Colonic mucosa (tissue), 4 donors: ENCODE data around the gene C17orf50. TPM values are rescaled to one million over a fixed set of nuclear protein-coding genes. Genes with fewer than 3 reads are reported as not detected.

Experiments used
- DNase-seq: peaks from one replicate; pipeline ENCODE4 v3.0.0-alpha.2; 2020
- H3K27ac ChIP-seq: fragments of 200-600 bp; one replicate; pipeline ENCODE4 v1.8.0; 2021
- H3K27me3 ChIP-seq: fragments of 200-600 bp; one replicate; pipeline ENCODE4 v1.8.0; 2021
- H3K36me3 ChIP-seq: fragments of 200-600 bp; one replicate; pipeline ENCODE4 v1.8.0; 2021
- H3K4me1 ChIP-seq: fragments of 200-600 bp; one replicate; pipeline ENCODE4 v1.8.0; 2021; ENCODE audit warnings: mild to moderate bottlenecking
- H3K4me3 ChIP-seq: fragments of 200-600 bp; one replicate; pipeline ENCODE4 v1.8.0; 2021
- H3K9ac ChIP-seq, 2 donors: one replicate each; pipeline ENCODE4 v1.7.0; 2013; ENCODE audit warnings: control low read depth in 2 of 2, low read depth in 2 of 2, low read length in 2 of 2
- H3K9me3 ChIP-seq: fragments of 200-600 bp; one replicate; pipeline ENCODE4 v1.8.0; 2021
- CTCF ChIP-seq: fragments of 200-600 bp; IDR thresholded peaks from one replicate; pipeline ENCODE4 v1.8.0; 2022; ENCODE audit warnings: antibody characterized with exemption, mild to moderate bottlenecking
- intact Hi-C: fragments of 100-400 bp; cut with DNase I; formaldehyde crosslinking; loops from one replicate; pipeline ENCODE4 v1.14.1; 2022
- total RNA-seq, 2 donors: library from RNA; stranded (reverse); fragmentation: NEBNext Ultra II Directional in 1 of 2; extraction: Animal tissue kit (Norgen Biotek cat#: 25700) in 1 of 2; gene quantifications; one replicate each; pipeline ENCODE4 v1.2.1, GENCODE V29; 2021
- donor health status: healthy.
- donor health status: DM: no; HTN: no; CAD: no.
- donor health status: DM: no; HTN: no; CAD: no.

Gene C17orf50
- total RNA-seq, 2 donors from 2014 or later, result not detected

- intact Hi-C loops, result no loop called here
- no peak for TF ChIP-seq CTCF
- Histone ChIP-seq H3K4me3 (no peak overlapping the region), H3K27me3 (no peaks in the 10 kb centered on the region), H3K9ac (no peak overlapping the region), H3K4me1 (peaks cover 10% of the 10 kb centered on the region), H3K9me3 (no peaks in the 10 kb centered on the region), H3K27ac (no peak overlapping the region), H3K36me3 (no peaks in the 10 kb centered on the region)
- DNase-seq, result peak; percentile 14
These were observed 36.3 kb downstream of the C17orf50 start for GRCh38 chr17:35796942-35797341.

- no peak overlapping the region for H3K4me3 ChIP-seq
- no peak overlapping the region for H3K27ac ChIP-seq
- no peaks in the 10 kb centered on the region for H3K36me3 ChIP-seq
- intact Hi-C loops, result no loop called here
- DNase-seq, result no peak
- no peaks in the 10 kb centered on the region for H3K27me3 ChIP-seq
- peaks cover 13% of the 10 kb centered on the region for H3K4me1 ChIP-seq
- no peak overlapping the region for H3K9ac ChIP-seq
- H3K9me3 ChIP-seq, result no peaks in the 10 kb centered on the region
- no peak for TF ChIP-seq CTCF
These were observed 36.7 kb downstream of the C17orf50 start for GRCh38 chr17:35797370-35797769.

DNA sequence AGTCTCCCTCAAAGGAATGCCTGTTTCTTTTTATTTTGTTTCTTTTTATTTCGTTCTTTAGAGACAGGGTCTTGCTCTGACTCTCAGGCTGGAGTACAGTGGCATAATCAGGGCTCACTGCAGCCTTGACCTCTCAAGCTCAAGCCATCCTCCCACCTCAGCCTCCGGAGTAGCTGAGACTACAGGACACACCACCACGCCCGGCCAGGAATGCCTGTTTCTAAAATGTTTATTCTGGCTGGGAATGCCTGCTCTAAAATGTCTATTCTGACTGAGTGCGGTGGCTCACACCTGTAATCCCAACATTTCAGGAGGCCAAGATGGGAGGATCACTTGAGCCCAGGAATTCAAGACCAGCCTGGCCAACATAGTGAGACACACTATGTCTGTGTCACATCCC, 37.2 kb downstream of the C17orf50 start:
- H3K36me3 ChIP-seq, result no peaks in the 10 kb centered on the region
- no peak overlapping the region for H3K27ac ChIP-seq
- H3K4me1 ChIP-seq, result peaks cover 13% of the 10 kb centered on the region
- no peak for DNase-seq
- H3K9ac ChIP-seq, result no peak overlapping the region
- no peaks in the 10 kb centered on the region for H3K27me3 ChIP-seq
- TF ChIP-seq CTCF, result no peak
- intact Hi-C loops, result no loop called here
- no peak overlapping the region for H3K4me3 ChIP-seq
- H3K9me3 ChIP-seq, result no peaks in the 10 kb centered on the region

GRCh38 chr17:35799942-35800341, 39.3 kb downstream of the C17orf50 start:
- no peak overlapping the region for H3K4me3 ChIP-seq
- H3K9me3 ChIP-seq, result no peaks in the 10 kb centered on the region
- peaks cover 13% of the 10 kb centered on the region for H3K4me1 ChIP-seq
- DNase-seq, result peak; percentile 74
- TF ChIP-seq CTCF, result no peak
- H3K27ac ChIP-seq, result no peak overlapping the region
- H3K27me3 ChIP-seq, result no peaks in the 10 kb centered on the region
- intact Hi-C loops, result no loop called here
- no peaks in the 10 kb centered on the region for H3K36me3 ChIP-seq
- peak overlapping the region in 1 of 2 donors; percentile 49 for H3K9ac ChIP-seq

GRCh38 chr17:35801583-35802224, 41.0 kb downstream of the C17orf50 start:
- DNase-seq, result peak; percentile 81
- no peak overlapping the region for H3K4me3 ChIP-seq
- H3K4me1 ChIP-seq, result peaks cover 13% of the 10 kb centered on the region
- TF ChIP-seq CTCF, result no peak
- intact Hi-C loops, result no loop called here
- no peaks in the 10 kb centered on the region for H3K27me3 ChIP-seq
- peak overlapping the region in 1 of 2 donors; percentile 38 for H3K9ac ChIP-seq
- no peaks in the 10 kb centered on the region for H3K9me3 ChIP-seq
- H3K36me3 ChIP-seq, result no peaks in the 10 kb centered on the region
- H3K27ac ChIP-seq, result peak overlapping the region; percentile 71
